Measurements from ENCODE around the gene SLC35G1. TPM values are rescaled to one million over a fixed set of nuclear protein-coding genes. Genes with fewer than 3 reads are reported as not detected.

SLC35G1 gene
- 3.2 and 4.9 TPM in 2 replicates for total RNA-seq

GRCh38 chr10:93893646-93894515, at the start of gene SLC35G1:
SLC35G1 (plus strand) TSS chr10:93893978; CDS start chr10:93894034, 56 bp downstream.

Other genes starting within 250 kb of the SLC35G1 start
- 3.7 and 6.1 TPM in 2 replicates for gene FRA10AC1, start 191.4 kb upstream of the SLC35G1 start, total RNA-seq
- 0.26 TPM in 1 of 2 replicates, not detected in the other for gene LGI1, start 136.0 kb upstream of the SLC35G1 start, total RNA-seq
- gene PLCE1, start 100.0 kb downstream of the SLC35G1 start, total RNA-seq: 3.3 and 5.0 TPM in 2 replicates

All from bronchial smooth muscle cell (primary cell).